Activated CD4-positive, CD25-positive, alpha-beta regulatory T cell treated with anti-CD3 and anti-CD28 coated beads, Interleukin-2, amount 50 U/mL, for 72 hours (primary cell): Measurements from ENCODE around the gene KRT81.

ENCODE experiments used
- DNase-seq: peaks from one replicate; pipeline ENCODE4 v3.0.0; 2021

Gene KRT81

DNA sequence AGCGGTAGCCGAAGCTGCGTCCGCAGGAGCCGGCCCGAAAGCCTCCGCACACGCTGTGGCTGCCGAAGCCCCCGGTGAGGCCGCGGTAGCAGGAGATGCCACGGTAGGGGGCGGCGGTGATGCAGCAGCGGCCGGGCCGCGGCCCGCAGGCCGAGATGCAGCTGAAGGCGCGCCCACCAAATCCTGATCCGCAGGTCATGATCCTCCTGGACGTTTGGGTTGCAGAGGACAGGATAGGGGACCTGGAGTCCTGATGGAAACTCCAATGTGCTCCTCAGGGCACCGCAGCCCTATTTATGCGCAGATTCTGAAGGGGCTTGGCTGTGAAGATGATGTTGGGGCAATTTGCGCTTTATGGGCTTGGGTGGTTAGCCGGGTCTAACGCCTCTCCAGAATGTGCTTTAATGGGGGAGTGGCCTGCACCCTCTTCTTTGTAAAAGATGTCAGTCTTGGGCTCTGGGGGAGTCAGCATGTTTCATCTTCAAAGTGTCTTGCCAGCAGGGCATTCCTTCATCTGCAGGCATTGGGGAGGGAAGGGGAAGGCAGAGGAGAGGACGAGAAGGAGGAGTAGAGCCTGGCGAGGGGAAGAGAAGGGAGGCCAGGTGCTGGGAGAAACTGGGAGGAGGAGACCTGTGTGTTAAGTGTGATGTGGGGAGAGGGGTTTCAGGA, at the start of gene KRT81:
Gene KRT81, minus strand, starts transcription at position 268 of the 669 bp plus-strand sequence. Its CDS starts 69 bp downstream, at position 199.
- DNase-seq, result no peak

DNA sequence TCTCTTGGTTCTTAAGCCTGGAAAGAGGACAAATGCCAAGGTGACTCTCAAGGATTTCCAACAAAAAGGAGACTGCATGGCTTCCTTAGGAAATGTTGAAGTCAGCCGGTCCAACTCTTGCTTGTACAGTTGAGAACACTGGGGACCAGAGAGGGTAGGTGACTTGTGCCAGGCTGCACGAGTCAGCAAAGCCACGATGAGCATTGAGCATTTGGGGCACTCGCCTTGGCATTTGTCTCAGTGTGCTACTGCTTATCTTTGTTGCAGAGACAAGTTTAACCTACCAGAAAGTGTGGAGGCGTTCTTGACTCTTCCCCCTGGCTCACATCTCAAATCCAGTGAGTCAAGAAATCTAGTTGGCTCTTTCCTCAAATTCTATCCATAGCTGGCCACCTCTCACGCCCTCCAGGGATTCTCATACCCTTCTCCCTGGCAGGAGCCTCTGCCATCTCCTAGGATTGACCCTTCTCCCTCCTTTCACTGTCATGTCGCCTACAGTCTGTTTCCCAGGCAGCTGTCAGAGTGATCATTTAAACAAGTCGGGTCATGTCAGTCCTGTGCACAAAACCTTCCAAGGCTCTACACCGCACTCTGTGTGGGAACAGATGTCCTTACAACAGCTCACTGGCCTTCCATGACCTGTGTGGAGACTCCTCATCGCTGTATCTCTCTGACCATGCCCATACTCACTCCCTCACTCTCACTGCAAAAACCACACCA, 47.1 kb upstream of the KRT81 start:
- no peak for DNase-seq

DNA sequence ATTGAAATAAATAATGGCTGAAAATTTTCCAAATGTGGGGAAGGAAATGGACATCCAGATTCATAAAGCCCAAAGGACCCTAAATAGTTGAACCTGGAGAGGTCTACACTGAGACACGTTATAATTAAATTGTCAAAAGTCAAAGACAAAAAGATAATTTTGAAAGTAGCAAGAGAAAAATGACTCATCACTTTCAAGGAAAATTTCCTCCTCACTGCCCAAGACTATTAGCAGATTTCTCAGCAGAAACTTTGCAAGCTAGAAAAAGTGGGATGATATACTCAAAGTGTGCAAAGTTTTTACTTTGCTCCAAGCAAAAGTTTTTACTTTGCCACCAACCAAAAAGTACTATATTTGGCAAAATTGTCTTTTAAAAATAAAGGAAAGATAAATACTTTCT, 45.7 kb upstream of the KRT81 start:
- no peak for DNase-seq

DNA sequence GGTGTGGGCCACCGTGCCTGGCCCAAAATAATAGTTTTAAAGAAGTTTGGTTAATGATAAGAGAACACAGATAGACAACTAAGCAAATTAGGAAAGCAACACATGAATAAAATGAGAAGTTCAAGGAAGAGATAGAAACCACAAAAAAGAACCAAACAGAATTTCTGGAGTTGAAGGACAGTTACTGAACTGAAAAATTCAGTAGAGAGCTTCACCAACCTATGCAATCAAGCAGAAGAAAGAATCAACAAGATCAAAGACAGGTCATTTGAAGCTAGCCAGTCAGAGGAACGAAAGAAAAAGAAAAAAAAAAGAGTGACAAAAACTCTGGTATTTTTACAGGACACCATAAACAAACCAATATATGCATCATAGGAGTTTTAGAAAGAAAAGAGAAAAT, 45.3 kb upstream of the KRT81 start:
- DNase-seq, result no peak

GRCh38 chr12:52335598-52336262, 44.4 kb upstream of the KRT81 start:
- DNase-seq, result no peak

DNA sequence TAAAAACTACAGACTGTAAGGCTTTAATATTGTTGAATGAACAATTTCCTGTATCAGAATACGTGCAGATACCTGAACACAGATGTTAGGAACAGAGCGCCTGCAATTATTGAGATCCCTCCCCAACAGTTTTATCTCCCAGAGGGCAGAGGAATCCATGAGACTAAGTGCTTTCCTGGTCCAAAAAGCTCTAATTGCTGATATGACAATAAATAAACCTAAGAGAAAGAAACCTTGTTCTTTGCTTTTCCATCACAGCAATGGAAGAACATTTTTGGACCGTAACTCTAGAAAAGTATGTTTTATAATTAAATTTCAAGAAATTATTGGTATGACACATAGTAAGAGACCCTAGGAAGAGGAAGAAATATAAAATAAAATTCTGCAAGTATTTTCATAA, 42.9 kb upstream of the KRT81 start:
- no peak for DNase-seq

DNA sequence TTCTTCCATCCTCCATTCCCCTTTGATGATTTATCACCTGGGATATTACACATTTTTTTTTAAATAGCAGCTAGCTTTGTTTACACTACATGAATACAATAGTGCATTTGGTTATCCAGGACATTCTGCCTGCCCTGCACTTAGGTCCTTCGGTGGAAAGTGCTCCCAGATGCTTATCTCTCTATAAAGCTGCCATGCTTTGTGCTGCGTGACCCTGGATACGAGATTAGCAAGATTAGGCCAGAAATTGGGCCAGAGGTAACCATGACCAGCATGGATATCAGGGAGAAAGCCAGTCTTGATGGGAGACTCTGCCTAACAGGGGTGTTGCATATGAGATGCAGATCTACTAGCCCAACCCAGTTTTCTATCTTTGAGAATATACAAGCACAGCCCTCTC, 42.0 kb upstream of the KRT81 start:
- DNase-seq, result no peak

DNA sequence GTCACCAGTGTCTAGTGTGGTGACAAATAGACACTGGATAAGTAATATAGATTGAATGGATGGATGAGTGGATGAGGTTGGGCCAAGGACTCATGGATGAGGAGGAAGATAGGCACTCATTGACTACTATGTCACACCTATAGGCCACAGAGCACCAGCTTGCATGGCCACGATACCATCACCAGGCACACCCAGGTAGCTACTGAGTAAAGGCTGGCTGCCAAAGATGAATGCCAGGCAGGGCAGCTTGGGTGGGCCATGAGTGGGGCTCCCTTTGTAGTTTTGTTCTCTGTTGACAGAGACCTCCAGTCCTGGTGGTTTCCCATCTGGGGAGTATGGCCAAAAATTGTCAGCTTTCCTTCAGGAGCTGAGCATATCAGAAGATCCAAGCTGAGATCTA, 41.0 kb upstream of the KRT81 start:
- no peak for DNase-seq

DNA sequence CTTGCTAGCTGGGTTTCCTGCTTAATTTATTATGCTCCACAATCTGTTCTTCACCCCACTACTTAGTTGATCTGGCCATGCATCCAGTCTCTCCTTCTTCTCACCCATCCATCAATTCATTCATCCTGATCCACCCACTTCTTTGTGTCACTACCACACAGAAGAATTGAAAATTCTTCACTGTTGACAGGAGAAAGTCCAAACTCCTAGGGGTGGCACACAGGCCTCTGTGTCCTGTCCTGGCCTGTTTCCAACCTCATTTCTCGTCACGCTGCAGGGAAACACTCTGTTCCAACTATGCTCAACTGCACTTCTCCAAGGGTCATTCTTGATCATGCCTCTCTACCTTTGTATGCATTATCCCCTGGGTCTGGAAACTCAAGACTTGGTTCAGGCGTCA, 40.5 kb upstream of the KRT81 start:
- DNase-seq, result no peak

GRCh38 chr12:52331039-52331438, 39.7 kb upstream of the KRT81 start:
- no peak for DNase-seq

- DNase-seq, result no peak
Observed at GRCh38 chr12:52327830-52328500, 36.6 kb upstream of the KRT81 start.

- DNase-seq, result peak; percentile 59
Observed at GRCh38 chr12:52327052-52327829, 35.9 kb upstream of the KRT81 start.

- no peak for DNase-seq
Observed at GRCh38 chr12:52324153-52324444, 32.8 kb upstream of the KRT81 start.

DNA sequence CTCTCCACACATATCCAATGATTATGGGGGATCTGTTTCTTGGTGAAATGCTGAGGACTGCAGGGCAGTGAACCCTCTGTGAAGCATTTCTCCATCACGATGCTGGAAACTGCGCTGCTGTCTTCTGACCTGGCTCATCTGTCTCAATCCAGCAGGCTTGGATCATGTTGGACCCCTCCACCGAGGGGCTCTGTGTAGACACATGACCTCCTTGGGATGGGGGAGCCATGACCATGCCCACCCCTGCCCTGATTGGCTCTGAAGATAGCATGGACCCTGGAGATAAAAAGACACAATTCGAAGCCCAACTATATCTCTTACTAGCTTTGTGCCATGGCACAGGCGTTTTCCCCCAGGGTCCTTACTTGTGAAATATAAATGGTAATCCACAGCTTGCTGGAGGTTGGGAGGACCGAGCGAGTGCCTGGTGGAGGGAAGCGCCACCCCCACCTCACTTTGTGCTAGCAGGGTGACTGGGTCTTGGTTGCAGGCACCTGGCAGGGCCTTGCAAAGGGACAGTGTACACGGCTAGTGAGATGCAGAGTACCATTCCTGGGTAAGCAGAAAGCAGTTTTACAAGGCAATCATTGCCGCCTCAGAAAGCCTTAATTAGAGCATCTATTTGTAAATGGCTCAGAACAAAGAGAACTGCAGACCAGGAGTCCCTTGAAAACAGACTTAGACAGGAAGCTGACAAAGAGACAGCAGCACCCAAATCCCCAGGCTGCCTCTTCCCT, 32.2 kb upstream of the KRT81 start:
- DNase-seq, result no peak

DNA sequence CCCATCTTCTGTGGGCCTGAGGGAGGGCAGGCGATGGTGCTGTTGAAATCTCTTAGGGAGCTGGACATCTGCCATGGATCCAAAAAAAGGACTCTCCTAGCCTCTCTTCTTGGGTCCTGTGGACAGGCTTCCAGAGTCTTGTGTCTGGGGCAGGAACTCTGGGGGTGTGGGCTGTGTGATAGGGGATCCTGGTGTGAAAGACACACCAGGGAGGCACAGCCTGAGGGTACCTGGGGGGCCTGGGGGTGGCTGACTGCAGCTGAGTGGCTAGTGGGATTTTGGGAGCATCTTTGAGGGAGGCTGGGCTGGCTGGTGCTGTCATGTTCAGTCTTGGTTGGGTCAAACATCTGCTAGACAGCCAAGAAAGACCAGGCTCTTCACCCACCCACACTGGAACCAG, 31.7 kb upstream of the KRT81 start:
- DNase-seq, result no peak

DNA sequence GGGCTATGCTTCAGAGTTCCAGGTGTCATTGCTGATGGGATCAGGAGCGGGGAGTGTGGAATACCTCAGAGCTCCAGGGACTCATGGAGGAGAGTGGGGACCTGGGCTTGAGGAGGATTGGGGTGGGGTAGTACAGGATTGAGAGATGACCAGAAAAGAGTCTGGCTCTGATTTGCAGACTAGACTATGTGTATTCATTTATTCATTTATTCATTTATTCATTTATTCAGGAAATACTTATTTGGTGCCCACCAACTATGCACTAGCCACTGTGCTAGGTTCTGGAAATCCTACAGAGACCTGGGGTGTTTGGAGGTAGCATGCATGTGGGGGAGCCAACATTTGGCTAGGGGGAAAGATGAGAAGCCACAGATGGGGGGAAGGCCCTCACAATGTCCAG, 30.7 kb upstream of the KRT81 start:
- no peak for DNase-seq

DNA sequence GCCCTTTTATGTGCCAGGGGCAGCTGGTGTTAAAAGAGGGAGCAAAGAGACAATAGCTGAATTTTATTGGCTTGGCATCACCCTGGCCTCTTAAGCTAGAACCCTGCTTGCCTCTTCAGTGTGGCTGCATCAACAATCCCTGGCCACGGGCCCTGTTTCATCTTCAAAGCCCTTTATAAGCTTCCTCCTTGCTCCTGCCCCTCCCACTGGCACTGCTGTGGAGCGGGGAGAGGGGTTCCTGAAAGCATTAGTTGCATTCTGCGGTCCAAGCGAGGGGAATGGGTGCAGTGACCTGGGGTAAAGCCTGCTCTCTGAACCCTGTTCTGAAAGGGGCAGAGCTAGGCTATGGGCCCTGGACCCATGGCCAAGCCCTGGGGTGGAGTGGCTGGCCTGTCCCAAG, 30.1 kb upstream of the KRT81 start:
- DNase-seq, result no peak

DNA sequence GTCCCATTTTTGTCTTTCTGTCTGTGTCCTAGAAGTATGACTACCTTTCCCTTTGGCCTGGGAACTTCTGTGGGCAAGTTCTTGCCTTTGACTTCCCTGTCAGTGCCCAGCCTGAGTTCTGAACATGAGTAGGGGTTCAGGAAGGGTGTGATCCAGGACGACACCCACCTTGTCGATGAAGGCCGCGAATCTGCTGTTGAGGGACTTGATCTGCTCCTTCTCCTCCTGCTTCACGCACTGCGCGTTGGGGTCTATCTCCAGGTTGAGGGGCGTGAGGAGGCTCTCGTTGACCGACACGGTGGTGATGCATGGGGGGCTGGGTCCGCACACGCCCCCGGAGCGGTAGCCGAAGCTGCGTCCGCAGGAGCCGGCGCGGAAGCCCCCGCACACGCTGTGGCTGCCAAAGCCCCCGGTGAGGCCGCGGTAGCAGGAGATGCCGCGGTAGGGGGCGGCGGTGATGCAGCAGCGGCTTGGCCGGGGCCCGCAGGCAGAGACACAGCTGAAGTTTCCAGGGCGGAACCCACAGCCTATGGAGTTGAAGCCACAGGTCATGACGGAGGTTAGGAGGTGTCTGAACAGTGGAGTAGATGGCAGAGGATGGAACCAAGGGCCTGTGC, 29.6 kb upstream of the KRT81 start, which contains the start of gene KRT83:
Gene KRT83, minus strand, starts transcription at position 615 of the 617 bp plus-strand sequence. Its CDS starts 63 bp downstream, at position 552.
- no peak for DNase-seq

- DNase-seq, result no peak
Observed at GRCh38 chr12:52319097-52319496, 27.8 kb upstream of the KRT81 start.

DNA sequence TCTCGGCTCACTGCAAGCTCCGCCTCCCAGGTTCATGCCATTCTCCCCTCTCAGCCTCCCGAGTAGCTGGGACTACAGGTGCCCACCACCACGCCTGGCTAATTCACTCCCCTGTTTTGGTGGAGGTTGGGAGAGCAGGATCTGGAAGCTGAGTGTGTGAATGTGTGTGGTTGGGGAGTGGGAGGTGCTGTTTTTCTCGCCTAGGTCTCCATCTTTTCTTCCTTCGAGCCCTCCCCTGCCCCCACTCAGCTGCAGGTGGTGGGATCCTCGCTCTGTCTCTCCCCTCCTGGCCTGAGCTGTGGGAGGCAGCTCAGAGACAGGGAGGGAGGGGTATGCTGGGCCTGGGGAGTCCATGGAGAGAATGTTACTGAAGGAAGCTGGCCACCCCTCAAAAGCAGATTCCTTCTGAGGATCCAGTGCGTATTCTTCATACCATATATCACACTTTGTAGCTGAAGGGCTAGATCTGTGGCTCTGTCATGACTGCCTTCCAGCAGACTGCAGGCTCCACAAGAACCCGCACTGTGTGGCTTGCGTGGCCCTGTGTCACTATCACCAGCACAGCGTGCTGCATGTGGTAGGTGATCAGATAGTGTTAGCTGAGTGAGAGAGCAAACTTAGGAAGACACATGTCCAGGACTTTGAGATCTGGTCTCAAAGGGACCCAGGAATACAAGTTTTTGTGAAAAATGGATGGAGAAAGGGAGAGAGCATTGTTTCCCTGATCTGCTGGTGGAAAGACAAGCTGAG, 27.1 kb upstream of the KRT81 start:
- no peak for DNase-seq

- DNase-seq, result no peak
Observed at GRCh38 chr12:52317468-52318052, 26.2 kb upstream of the KRT81 start.
